GM12864 (cell line): Measurements from ENCODE around the gene IFNL4.

Experiments
- DNase-seq: peaks from one replicate; pipeline ENCODE4 v3.0.0-alpha.2; 2011; ENCODE audit warnings: low read depth
- H3K4me3 ChIP-seq: 2 replicates; pipeline ENCODE4 v1.5.1; 2011; ENCODE audit warnings: mild to moderate bottlenecking, low read depth, low read length, control low read depth
- TF ChIP-seq, protein P1 (sequence below): IDR thresholded peaks from 2 replicates; pipeline ENCODE4 v1.5.1; 2011; ENCODE audit warnings: low read depth, mild to moderate bottlenecking, moderate library complexity, low read length, control low read depth, inconsistent platforms; ENCODE audit errors: missing control alignments

The IFNL4 gene

DNA sequence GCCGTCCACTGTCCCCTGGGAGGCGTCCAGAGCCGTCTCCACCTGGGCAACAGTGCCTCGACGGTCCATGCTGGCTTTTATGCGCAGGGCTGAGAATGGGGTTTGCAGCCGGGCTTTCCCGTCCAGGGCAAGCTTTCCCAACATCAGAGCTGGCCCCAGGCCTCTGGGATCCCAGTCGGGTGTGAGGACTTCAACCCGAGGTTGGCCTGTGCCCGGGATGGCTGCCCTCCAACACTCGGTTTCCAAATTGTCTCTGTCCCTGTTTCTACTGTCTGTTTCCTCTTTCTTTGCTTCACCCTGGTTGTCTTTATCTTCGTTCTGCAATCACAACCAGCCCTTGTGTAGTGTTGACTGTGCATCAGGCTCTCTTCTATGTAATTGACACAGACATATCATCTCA is at the start of gene IFNL4:
Gene IFNL4 (minus strand): TSS at position 51 of the 400 bp plus-strand sequence.
- DNase-seq: no peak
- TF ChIP-seq, protein P1, sequence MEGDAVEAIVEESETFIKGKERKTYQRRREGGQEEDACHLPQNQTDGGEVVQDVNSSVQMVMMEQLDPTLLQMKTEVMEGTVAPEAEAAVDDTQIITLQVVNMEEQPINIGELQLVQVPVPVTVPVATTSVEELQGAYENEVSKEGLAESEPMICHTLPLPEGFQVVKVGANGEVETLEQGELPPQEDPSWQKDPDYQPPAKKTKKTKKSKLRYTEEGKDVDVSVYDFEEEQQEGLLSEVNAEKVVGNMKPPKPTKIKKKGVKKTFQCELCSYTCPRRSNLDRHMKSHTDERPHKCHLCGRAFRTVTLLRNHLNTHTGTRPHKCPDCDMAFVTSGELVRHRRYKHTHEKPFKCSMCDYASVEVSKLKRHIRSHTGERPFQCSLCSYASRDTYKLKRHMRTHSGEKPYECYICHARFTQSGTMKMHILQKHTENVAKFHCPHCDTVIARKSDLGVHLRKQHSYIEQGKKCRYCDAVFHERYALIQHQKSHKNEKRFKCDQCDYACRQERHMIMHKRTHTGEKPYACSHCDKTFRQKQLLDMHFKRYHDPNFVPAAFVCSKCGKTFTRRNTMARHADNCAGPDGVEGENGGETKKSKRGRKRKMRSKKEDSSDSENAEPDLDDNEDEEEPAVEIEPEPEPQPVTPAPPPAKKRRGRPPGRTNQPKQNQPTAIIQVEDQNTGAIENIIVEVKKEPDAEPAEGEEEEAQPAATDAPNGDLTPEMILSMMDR: no peak
- no peak within 1 kb of the TSS for H3K4me3 ChIP-seq

DNA sequence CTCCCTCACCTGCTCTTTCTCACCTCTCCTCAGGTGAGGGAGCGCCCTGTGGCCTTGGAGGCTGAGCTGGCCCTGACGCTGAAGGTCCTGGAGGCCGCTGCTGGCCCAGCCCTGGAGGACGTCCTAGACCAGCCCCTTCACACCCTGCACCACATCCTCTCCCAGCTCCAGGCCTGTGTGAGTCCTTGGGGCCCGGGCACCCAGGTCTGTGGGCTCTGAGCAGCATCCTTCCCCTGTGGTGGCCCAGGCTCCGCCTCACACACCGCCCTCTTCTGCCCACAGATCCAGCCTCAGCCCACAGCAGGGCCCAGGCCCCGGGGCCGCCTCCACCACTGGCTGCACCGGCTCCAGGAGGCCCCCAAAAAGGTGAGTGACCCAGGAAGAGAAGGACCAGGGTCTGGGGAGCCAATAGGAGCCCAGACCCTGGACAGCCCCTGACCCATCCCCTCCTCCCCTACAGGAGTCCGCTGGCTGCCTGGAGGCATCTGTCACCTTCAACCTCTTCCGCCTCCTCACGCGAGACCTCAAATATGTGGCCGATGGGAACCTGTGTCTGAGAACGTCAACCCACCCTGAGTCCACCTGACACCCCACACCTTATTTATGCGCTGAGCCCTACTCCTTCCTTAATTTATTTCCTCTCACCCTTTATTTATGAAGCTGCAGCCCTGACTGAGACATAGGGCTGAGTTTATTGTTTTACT is 49.4 kb upstream of the IFNL4 start:
- no peak for DNase-seq
- H3K4me3 ChIP-seq: no peak overlapping the region
- TF ChIP-seq, protein P1: no peak

DNA sequence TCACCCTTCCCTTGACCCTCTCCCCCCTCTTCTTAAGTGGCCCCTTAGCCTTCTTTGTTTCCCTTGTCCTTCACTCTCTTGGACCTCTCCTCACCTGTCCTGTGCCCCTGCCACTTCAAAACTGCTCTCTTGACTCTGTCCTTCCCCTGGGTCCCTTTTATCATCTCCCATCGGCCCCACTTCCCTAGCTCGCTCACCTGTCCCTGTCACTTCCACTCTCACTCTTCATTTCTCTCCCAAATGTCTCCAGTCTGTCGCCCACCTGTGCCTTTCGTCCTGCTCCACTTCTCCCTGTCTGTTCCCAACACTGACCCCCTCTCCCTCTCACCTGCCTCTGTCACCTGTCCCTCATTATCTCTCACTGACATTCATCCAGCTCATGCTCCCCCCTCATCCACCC is 48.2 kb upstream of the IFNL4 start:
- TF ChIP-seq, protein P1: no peak
- H3K4me3 ChIP-seq: no peak overlapping the region
- no peak for DNase-seq

DNA sequence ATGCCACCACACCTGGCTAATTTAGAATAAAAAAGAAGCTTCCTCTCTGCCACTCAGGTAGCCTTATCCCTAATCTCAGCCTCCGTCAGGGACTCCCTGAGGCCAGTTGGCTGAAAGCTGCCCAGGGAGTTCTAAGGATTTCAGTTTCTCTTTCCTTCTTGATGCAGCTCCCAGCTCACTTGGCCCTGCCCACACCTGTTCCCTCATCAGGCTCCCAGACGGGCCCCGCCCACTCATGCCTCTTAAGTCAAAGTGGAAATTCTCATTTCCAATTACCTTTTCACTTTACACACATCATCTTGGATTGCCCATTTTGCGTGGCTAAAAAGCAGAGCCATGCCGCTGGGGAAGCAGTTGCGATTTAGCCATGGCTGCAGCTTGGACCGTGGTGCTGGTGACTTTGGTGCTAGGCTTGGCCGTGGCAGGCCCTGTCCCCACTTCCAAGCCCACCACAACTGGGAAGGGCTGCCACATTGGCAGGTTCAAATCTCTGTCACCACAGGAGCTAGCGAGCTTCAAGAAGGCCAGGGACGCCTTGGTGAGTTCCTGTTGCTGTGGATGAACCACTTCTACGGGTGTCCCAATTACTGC is 47.5 kb upstream of the IFNL4 start, which contains the start of gene IFNL1:
Gene IFNL1 (plus strand): TSS at position 353 of the 591 bp plus-strand sequence. CDS start 15 bp downstream, at position 368.
- H3K4me3 ChIP-seq: no peak within 1 kb of the TSS
- DNase-seq: no peak
- TF ChIP-seq, protein P1: no peak

DNA sequence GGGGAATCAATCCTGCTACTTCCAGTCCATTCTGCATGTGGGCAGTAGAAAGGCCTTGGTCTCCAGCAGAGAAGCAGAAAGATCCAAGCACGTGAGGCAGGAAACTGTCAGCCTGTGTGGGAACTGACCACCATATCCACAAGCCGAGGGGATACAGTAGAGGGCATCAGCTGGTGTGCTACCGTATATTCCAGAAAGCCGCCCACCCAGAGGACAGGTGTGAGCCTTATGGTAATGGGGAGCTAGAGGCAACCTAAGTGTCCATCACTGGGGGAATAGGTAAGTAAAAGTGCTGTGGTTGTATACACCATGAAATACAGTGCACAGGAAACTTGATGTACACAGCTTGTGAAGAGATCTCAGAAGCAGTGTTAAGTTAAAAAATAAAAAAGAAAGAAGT is 44.7 kb upstream of the IFNL4 start:
- TF ChIP-seq, protein P1: no peak
- no peak for DNase-seq
- H3K4me3 ChIP-seq: no peak overlapping the region

DNA sequence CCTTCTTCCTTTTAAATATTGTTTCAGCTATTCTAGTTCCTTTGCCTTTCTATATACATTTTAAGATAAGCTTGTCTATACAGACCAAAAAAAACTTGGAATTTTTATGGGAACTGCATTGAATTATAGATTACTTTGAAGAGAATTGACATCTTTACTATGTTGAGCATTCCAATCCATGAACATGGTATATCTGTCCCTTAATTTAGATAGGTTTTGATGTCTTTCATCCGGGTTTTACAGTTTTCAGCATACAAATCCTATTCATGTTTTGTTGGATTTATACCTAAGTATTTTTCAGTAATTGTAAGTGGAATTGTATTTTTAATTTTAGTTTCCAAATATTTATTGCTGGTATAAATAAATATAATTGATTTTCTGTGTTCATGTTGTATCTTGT is 35.4 kb upstream of the IFNL4 start:
- no peak for DNase-seq

More for the DNA sequence above, 35.4 kb upstream of the IFNL4 start:
- TF ChIP-seq, protein P1: no peak
- H3K4me3 ChIP-seq: no peak overlapping the region
